Endothelial cell of umbilical vein (primary cell): ENCODE results near the gene NOP9. TPM values are rescaled to one million over a fixed set of nuclear protein-coding genes. Genes with fewer than 3 reads are reported as not detected.

Source experiments
- BruUV-seq: library from RNA; stranded (reverse); fragments of 400-500 nt; replicated peaks from 2 replicates; lab custom pipeline; 2021; lab: Mats Ljungman, UMichigan
- CTCF ChIA-PET: fragments of 300-600, 350-600 bp; sonication (Branson Sonifier 250); formaldehyde crosslinking; loops from one replicate; lab custom pipeline; 2021; ENCODE audit warnings: antibody characterized with exemption, inconsistent platforms; lab: Charles Lee
- POLR2A ChIA-PET: fragments of 300-600, 350-600 bp; sonication (Branson Sonifier 250); formaldehyde crosslinking; loops from one replicate; lab custom pipeline; 2021; ENCODE audit warnings: antibody characterized with exemption, inconsistent platforms; lab: Charles Lee
- DNase-seq: peaks from one replicate; pipeline ENCODE4 v3.0.0-alpha.2; 2011; ENCODE audit warnings: low read depth, low spot score
- FAIRE-seq: peaks from 2 replicates; lab custom pipeline; 2011; peaks lifted over from hg19 to GRCh38; lab: Jason Lieb, UNC
- H2AFZ ChIP-seq: 2 replicates; pipeline ENCODE4 v1.6.0; 2012; ENCODE audit warnings: low read depth, low read length, control low read depth, inconsistent platforms
- H3K27ac ChIP-seq: 2 replicates; pipeline ENCODE4 v1.5.1; 2011; ENCODE audit warnings: low read depth, mild to moderate bottlenecking, control low read depth, low read length, moderate library complexity; ENCODE audit not compliant: insufficient read depth
- H3K27me3 ChIP-seq, 2 experiments: 2 replicates each; pipeline versions ENCODE4 v1.6.0 to v1.6.1; 2011; ENCODE audit warnings: low read length in 2 of 2, mixed read lengths in 1 of 2; ENCODE audit not compliant: control insufficient read depth in 2 of 2, insufficient read depth in 2 of 2
- H3K36me3 ChIP-seq, 2 experiments: 2 replicates in 1 of 2; 3 replicates in 1 of 2; pipeline ENCODE4 v1.5.1; 2011; ENCODE audit warnings: low read length in 2 of 2, mild to moderate bottlenecking in 1 of 2, moderate library complexity in 1 of 2; ENCODE audit not compliant: control insufficient read depth in 2 of 2, insufficient read depth in 2 of 2; ENCODE audit errors: extremely low read depth in 1 of 2
- H3K4me1 ChIP-seq: 3 replicates; pipeline ENCODE4 v1.5.1; 2011; ENCODE audit warnings: mild to moderate bottlenecking, low read length; ENCODE audit not compliant: control insufficient read depth, insufficient read depth; ENCODE audit errors: extremely low read depth
- H3K4me2 ChIP-seq: 2 replicates; pipeline ENCODE4 v1.6.1; 2011; ENCODE audit warnings: low read length, control low read depth, mixed read lengths; ENCODE audit not compliant: insufficient read depth
- H3K4me3 ChIP-seq, 3 experiments: fragments of 200-600 bp in 1 of 3; sonication (generic), shearing (Covaris generic) in 1 of 3; replicated peaks in 1 of 3; 2 replicates each; pipeline ENCODE4 v1.5.1; 2011 to 2016; ENCODE audit warnings: control low read depth in 3 of 3, low read length in 3 of 3, mild to moderate bottlenecking in 2 of 3, inconsistent platforms in 1 of 3, low read depth in 1 of 3, moderate library complexity in 1 of 3; ENCODE audit not compliant: insufficient read depth in 1 of 3
- H3K79me2 ChIP-seq: 2 replicates; pipeline ENCODE4 v1.6.0; 2012; ENCODE audit warnings: low read length, inconsistent platforms; ENCODE audit not compliant: control insufficient read depth, insufficient read depth
- H3K9ac ChIP-seq: replicated peaks from 2 replicates; pipeline ENCODE3; 2011; ENCODE audit warnings: low read length, control low read depth; ENCODE audit not compliant: insufficient read depth; ENCODE audit errors: extremely low read depth
- H3K9me1 ChIP-seq: replicated peaks from 3 replicates; pipeline ENCODE4 v1.6.0; 2011; ENCODE audit warnings: mild to moderate bottlenecking, low read length; ENCODE audit not compliant: control insufficient read depth, insufficient read depth; ENCODE audit errors: extremely low read depth
- H3K9me3 ChIP-seq: replicated peaks from 2 replicates; pipeline ENCODE4 v1.5.1; 2012; ENCODE audit warnings: low read length, inconsistent platforms; ENCODE audit not compliant: control insufficient read depth, insufficient read depth
- H4K20me1 ChIP-seq: replicated peaks from 2 replicates; pipeline ENCODE3; 2011; ENCODE audit warnings: mild to moderate bottlenecking, low read length; ENCODE audit not compliant: control insufficient read depth, insufficient read depth; ENCODE audit errors: extremely low read depth
- CTCF ChIP-seq, 2 donors: IDR thresholded peaks; 1 replicate in 1 of 2; 2 replicates in 1 of 2; pipeline ENCODE4 v1.5.1; 2011; ENCODE audit warnings: low read length in 2 of 2, mild to moderate bottlenecking in 2 of 2, moderate library complexity in 2 of 2, control low read depth in 1 of 2, inconsistent platforms in 1 of 2, low read depth in 1 of 2; ENCODE audit not compliant: insufficient read depth in 1 of 2; ENCODE audit errors: extremely low read depth in 1 of 2
- EZH2 ChIP-seq: IDR thresholded peaks from 2 replicates; pipeline ENCODE4 v1.6.1; 2012; ENCODE audit warnings: borderline replicate concordance, low read depth, mild to moderate bottlenecking, moderate library complexity, low read length, inconsistent platforms; ENCODE audit not compliant: severe bottlenecking
- FOS ChIP-seq: IDR thresholded peaks from 2 replicates; pipeline ENCODE4 v1.6.1; 2011; ENCODE audit warnings: mild to moderate bottlenecking, low read length, moderate library complexity, borderline replicate concordance; ENCODE audit not compliant: insufficient read depth
- GATA2 ChIP-seq: IDR thresholded peaks from 2 replicates; pipeline ENCODE4 v1.7.0; 2011; ENCODE audit warnings: low read depth, mild to moderate bottlenecking, moderate library complexity, mixed read lengths, low read length; ENCODE audit not compliant: insufficient read length, insufficient read depth
- JUN ChIP-seq: IDR thresholded peaks from 2 replicates; pipeline ENCODE4 v1.6.1; 2011; ENCODE audit warnings: borderline replicate concordance, low read depth; ENCODE audit not compliant: insufficient read length, insufficient read depth
- MAX ChIP-seq: IDR thresholded peaks from 2 replicates; pipeline ENCODE4 v1.6.1; 2011; ENCODE audit not compliant: insufficient read depth, insufficient read length
- MYC ChIP-seq: IDR thresholded peaks from one replicate; pipeline ENCODE4 v1.6.1; 2011; ENCODE audit warnings: mild to moderate bottlenecking, low read depth, low read length
- POLR2A ChIP-seq: IDR thresholded peaks from 2 replicates; pipeline ENCODE4 v1.6.1; 2012; ENCODE audit warnings: low read depth, mild to moderate bottlenecking, control low read depth, low read length
- POLR2AphosphoS5 ChIP-seq: IDR thresholded peaks from 2 replicates; pipeline ENCODE4 v1.6.1; 2012; ENCODE audit warnings: low read depth, mild to moderate bottlenecking, control low read depth, low read length, moderate library complexity; ENCODE audit not compliant: insufficient read depth
- dilution Hi-C: fragments of 300-500 bp; cut with MboI; formaldehyde crosslinking; loops from one replicate; pipeline ENCODE4 v1.15.0; 2019; ENCODE audit warnings: low sequenced_read_pairs; ENCODE audit not compliant: extremely low pct_ligation_motif_present
- intact Hi-C: fragments of 100-400 bp; cut with micrococcal nuclease; formaldehyde crosslinking; loops from one replicate; pipeline ENCODE4 v1.10.0; 2022
- polyA plus RNA-seq, 4 experiments: library from polyadenylated mRNA; depleted of rRNA in 3 of 4; stranded (reverse) in 3 of 4; unstranded in 1 of 4; fragments of >200 nt; gene quantifications; 2 replicates each; pipeline versions ENCODE4 v1.2.1 to v1.2.3, GENCODE V29; 2011 to 2012; ENCODE audit warnings: missing spikeins in 1 of 4
- total RNA-seq: library from RNA; stranded (reverse); gene quantifications from 2 replicates; pipeline ENCODE4 v1.2.3, GENCODE V29; 2021

The NOP9 gene
- total and polyA plus RNA-seq, 2 donors (not counting 3 experiments of a cell fraction or from before 2014, with no cell fraction given), result 16.2 to 31.0 TPM

GRCh38 chr14:24269910-24270536 lies 29.6 kb upstream of the NOP9 start:
- Histone ChIP-seq H3K79me2 (no peaks in the 10 kb centered on the region), H3K4me2 (no peak overlapping the region), H3K4me3 (no peak overlapping the region), H3K27me3 (no peaks in the 10 kb centered on the region), H3K27ac (no peak overlapping the region), H2AFZ (no peak overlapping the region), H3K9ac (no peak overlapping the region), H3K4me1 (peaks cover 9% of the 10 kb centered on the region), H3K9me1 (no peaks in the 10 kb centered on the region), H3K9me3 (no peaks in the 10 kb centered on the region), H3K36me3 (peaks cover 2 to 21% of the 10 kb centered on the region in 2 experiments), H4K20me1 (no peaks in the 10 kb centered on the region)
- POLR2A ChIA-PET, result no interaction called here
- intact Hi-C loops (no loop called here), dilution Hi-C loops (no loop called here)
- TF ChIP-seq MYC (no peak), MAX (no peak), FOS (no peak), POLR2A (no peak), JUN (no peak), EZH2 (no peak), POLR2AphosphoS5 (no peak), CTCF (IDR thresholded peaks at IDR 0.05; ENCODE audit: extremely low read depth in 1 of 2, insufficient read depth in 1 of 2, low read depth in 1 of 2, low read length in 2 of 2) (no peak), GATA2 (no peak)
- BruUV-seq, result no TSS peak
- DNase-seq (no peak), FAIRE-seq (no peak)
- CTCF ChIA-PET, result interaction anchor here (1.2 to 2.9 kb wide), 8 partner anchors 23 to 54 kb away, joined by 3 to 28 read pairs (median 7); partner anchors contain the start of genes CIDEB, MDP1 and TINF2
